Activated naive CD8-positive, alpha-beta T cell (primary cell): ENCODE data around the gene CHST13.

Source experiments
- H3K27ac Mint-ChIP-seq: one replicate; pipeline ENCODE4 v1.8.0; 2021; ENCODE audit warnings: mixed read lengths
- H3K27me3 Mint-ChIP-seq: one replicate; pipeline ENCODE4 v1.8.0; 2021; ENCODE audit warnings: mixed read lengths
- H3K36me3 Mint-ChIP-seq: one replicate; pipeline ENCODE4 v1.8.0; 2021; ENCODE audit warnings: mixed read lengths
- H3K4me1 Mint-ChIP-seq: one replicate; pipeline ENCODE4 v1.8.0; 2021; ENCODE audit warnings: low read depth, mixed read lengths
- H3K4me3 Mint-ChIP-seq: one replicate; pipeline ENCODE4 v1.8.0; 2021; ENCODE audit warnings: mild to moderate bottlenecking, mixed read lengths
- H3K9me3 Mint-ChIP-seq: one replicate; pipeline ENCODE4 v1.8.0; 2021; ENCODE audit warnings: low read depth, mixed read lengths

CHST13 gene

GRCh38 chr3:126545544-126545943, 21.6 kb downstream of the CHST13 start:
- H3K36me3 Mint-ChIP-seq: no peaks in the 10 kb centered on the region
- peaks cover 7% of the 10 kb centered on the region for H3K27me3 Mint-ChIP-seq
- no peak overlapping the region for H3K4me3 Mint-ChIP-seq
- no peaks in the 10 kb centered on the region for H3K4me1 Mint-ChIP-seq
- no peak overlapping the region for H3K27ac Mint-ChIP-seq
- no peaks in the 10 kb centered on the region for H3K9me3 Mint-ChIP-seq

- Mint-ChIP-seq H3K27ac (no peak overlapping the region), H3K4me1 (no peaks in the 10 kb centered on the region), H3K4me3 (no peak overlapping the region), H3K36me3 (no peaks in the 10 kb centered on the region), H3K9me3 (no peaks in the 10 kb centered on the region), H3K27me3 (peaks cover 7% of the 10 kb centered on the region)
Observed at GRCh38 chr3:126546013-126546412, 22.1 kb downstream of the CHST13 start.

GRCh38 chr3:126546549-126547239, 22.7 kb downstream of the CHST13 start:
- Mint-ChIP-seq H3K27ac (no peak overlapping the region), H3K4me1 (no peaks in the 10 kb centered on the region), H3K27me3 (peaks cover 6% of the 10 kb centered on the region), H3K9me3 (no peaks in the 10 kb centered on the region), H3K36me3 (no peaks in the 10 kb centered on the region), H3K4me3 (no peak overlapping the region)

GRCh38 chr3:126547721-126548120, 23.8 kb downstream of the CHST13 start:
- no peaks in the 10 kb centered on the region for H3K9me3 Mint-ChIP-seq
- H3K4me1 Mint-ChIP-seq: no peaks in the 10 kb centered on the region
- H3K4me3 Mint-ChIP-seq: no peak overlapping the region
- H3K27ac Mint-ChIP-seq: no peak overlapping the region
- no peaks in the 10 kb centered on the region for H3K36me3 Mint-ChIP-seq
- H3K27me3 Mint-ChIP-seq: peaks cover 6% of the 10 kb centered on the region

GRCh38 chr3:126548556-126549466, 24.9 kb downstream of the CHST13 start:
- Mint-ChIP-seq H3K4me3 (no peak overlapping the region), H3K9me3 (no peaks in the 10 kb centered on the region), H3K27me3 (peaks cover 2% of the 10 kb centered on the region), H3K36me3 (no peaks in the 10 kb centered on the region), H3K27ac (no peak overlapping the region), H3K4me1 (no peaks in the 10 kb centered on the region)

GRCh38 chr3:126549861-126550487, 26.0 kb downstream of the CHST13 start:
- Mint-ChIP-seq H3K9me3 (no peaks in the 10 kb centered on the region), H3K36me3 (no peaks in the 10 kb centered on the region), H3K27ac (no peak overlapping the region), H3K4me1 (no peaks in the 10 kb centered on the region), H3K4me3 (no peak overlapping the region), H3K27me3 (peaks cover 2% of the 10 kb centered on the region)

- H3K36me3 Mint-ChIP-seq: no peaks in the 10 kb centered on the region
- no peak overlapping the region for H3K4me3 Mint-ChIP-seq
- no peaks in the 10 kb centered on the region for H3K9me3 Mint-ChIP-seq
- H3K4me1 Mint-ChIP-seq: no peaks in the 10 kb centered on the region
- no peak overlapping the region for H3K27ac Mint-ChIP-seq
- no peaks in the 10 kb centered on the region for H3K27me3 Mint-ChIP-seq
Observed at GRCh38 chr3:126550488-126551051, 26.6 kb downstream of the CHST13 start.

GRCh38 chr3:126551121-126551838, 27.3 kb downstream of the CHST13 start:
- H3K27me3 Mint-ChIP-seq: no peaks in the 10 kb centered on the region
- H3K9me3 Mint-ChIP-seq: no peaks in the 10 kb centered on the region

GRCh38 chr3:126551839-126552687, 28.1 kb downstream of the CHST13 start:
- H3K27ac Mint-ChIP-seq: no peak overlapping the region
- no peak overlapping the region for H3K4me3 Mint-ChIP-seq
- H3K9me3 Mint-ChIP-seq: no peaks in the 10 kb centered on the region
- H3K4me1 Mint-ChIP-seq: no peaks in the 10 kb centered on the region
- no peaks in the 10 kb centered on the region for H3K27me3 Mint-ChIP-seq
- H3K36me3 Mint-ChIP-seq: no peaks in the 10 kb centered on the region

More at GRCh38 chr3:126551121-126551838, 27.3 kb downstream of the CHST13 start:
- Mint-ChIP-seq H3K4me3 (no peak overlapping the region), H3K36me3 (no peaks in the 10 kb centered on the region), H3K4me1 (no peaks in the 10 kb centered on the region), H3K27ac (no peak overlapping the region)

GRCh38 chr3:126552688-126553283, 28.8 kb downstream of the CHST13 start:
- Mint-ChIP-seq H3K4me3 (no peak overlapping the region), H3K27me3 (no peaks in the 10 kb centered on the region), H3K36me3 (no peaks in the 10 kb centered on the region), H3K9me3 (no peaks in the 10 kb centered on the region), H3K4me1 (no peaks in the 10 kb centered on the region), H3K27ac (no peak overlapping the region)

- Mint-ChIP-seq H3K27me3 (no peaks in the 10 kb centered on the region), H3K27ac (no peak overlapping the region), H3K9me3 (no peaks in the 10 kb centered on the region), H3K4me1 (no peaks in the 10 kb centered on the region), H3K4me3 (no peak overlapping the region), H3K36me3 (no peaks in the 10 kb centered on the region)
Observed at GRCh38 chr3:126553284-126554084, 29.5 kb downstream of the CHST13 start.

- Mint-ChIP-seq H3K4me3 (no peak overlapping the region), H3K36me3 (no peaks in the 10 kb centered on the region), H3K4me1 (no peaks in the 10 kb centered on the region), H3K27me3 (no peaks in the 10 kb centered on the region), H3K9me3 (no peaks in the 10 kb centered on the region), H3K27ac (no peak overlapping the region)
Observed at GRCh38 chr3:126554560-126555525, 30.9 kb downstream of the CHST13 start.
